Stimulated activated CD4-positive, alpha-beta T cell treated with anti-CD3 and anti-CD28 coated beads, Interleukin-15, amount 100 ng/mL, for 48 hours (primary cell): ENCODE data around the gene PALM2AKAP2.

Source experiments
- DNase-seq, 2 donors: peaks; one replicate each; pipeline ENCODE4 v3.0.0-alpha.2; 2020; ENCODE audit warnings: low read depth in 2 of 2

PALM2AKAP2 gene

GRCh38 chr9:109779711-109780452 is at the start of gene PALM2AKAP2:
PALM2AKAP2 (plus strand) TSS chr9:109780198; CDS start chr9:109780489, 291 bp downstream.
- no peak for DNase-seq

GRCh38 chr9:109730228-109730627 is 49.8 kb upstream of the PALM2AKAP2 start:
- DNase-seq, result no peak

- no peak for DNase-seq
Measured at GRCh38 chr9:109733690-109734089, 46.3 kb upstream of the PALM2AKAP2 start.

- no peak for DNase-seq
Measured at GRCh38 chr9:109734814-109735213, 45.2 kb upstream of the PALM2AKAP2 start.

- DNase-seq, result no peak
Measured at GRCh38 chr9:109735801-109736200, 44.2 kb upstream of the PALM2AKAP2 start.

- no peak for DNase-seq
Measured at GRCh38 chr9:109737295-109737694, 42.7 kb upstream of the PALM2AKAP2 start.

- DNase-seq, result no peak
Measured at GRCh38 chr9:109739760-109740159, 40.2 kb upstream of the PALM2AKAP2 start.

GRCh38 chr9:109742776-109743348 is 37.1 kb upstream of the PALM2AKAP2 start:
- DNase-seq, result no peak

- DNase-seq, result no peak
Measured at GRCh38 chr9:109743696-109744095, 36.3 kb upstream of the PALM2AKAP2 start.

GRCh38 chr9:109745335-109746283 is 34.4 kb upstream of the PALM2AKAP2 start:
- no peak for DNase-seq

GRCh38 chr9:109751253-109751652 is 28.7 kb upstream of the PALM2AKAP2 start:
- DNase-seq, result no peak

GRCh38 chr9:109753308-109753707 is 26.7 kb upstream of the PALM2AKAP2 start:
- no peak for DNase-seq

GRCh38 chr9:109755040-109755439 is 25.0 kb upstream of the PALM2AKAP2 start:
- no peak for DNase-seq

- no peak for DNase-seq
Measured at GRCh38 chr9:109759589-109759988, 20.4 kb upstream of the PALM2AKAP2 start.

- DNase-seq, result no peak
Measured at GRCh38 chr9:109765278-109765677, 14.7 kb upstream of the PALM2AKAP2 start.

- DNase-seq, result no peak
Measured at GRCh38 chr9:109765830-109766229, 14.2 kb upstream of the PALM2AKAP2 start.

- no peak for DNase-seq
Measured at GRCh38 chr9:109766351-109766750, 13.6 kb upstream of the PALM2AKAP2 start.

GRCh38 chr9:109767404-109767803 is 12.6 kb upstream of the PALM2AKAP2 start:
- no peak for DNase-seq

GRCh38 chr9:109767814-109768213 is 12.2 kb upstream of the PALM2AKAP2 start:
- no peak for DNase-seq

GRCh38 chr9:109769250-109769649 is 10.7 kb upstream of the PALM2AKAP2 start:
- no peak for DNase-seq

GRCh38 chr9:109770101-109770500 is 9.9 kb upstream of the PALM2AKAP2 start:
- DNase-seq, result no peak

- no peak for DNase-seq
Measured at GRCh38 chr9:109771087-109771486, 8.9 kb upstream of the PALM2AKAP2 start.
